Right cardiac atrium (tissue), 5 donors: ENCODE results near the gene ADH4. TPM values are rescaled to one million over a fixed set of nuclear protein-coding genes. Genes with fewer than 3 reads are reported as not detected.
A peak's percentile ranks its signal among the peaks of the same experiment; 100 is the strongest.
"Not testable (repeated sequence)": the region's sequence is repeated elsewhere in the genome, so short reads cannot be mapped to it uniquely, and the experiment has no call there.

ENCODE experiments used
- ATAC-seq, 2 donors: fragments of 200-7000 bp; cut with Tn5 transposase; one replicate each; pipeline versions ENCODE4 v1.8.0 to v1.9.1; 2020; ENCODE audit warnings: moderate library complexity in 2 of 2, mild to moderate bottlenecking in 1 of 2
- DNase-seq, 3 donors: peaks; one replicate each; pipeline ENCODE4 v3.0.0-alpha.2; 2020
- H3K27ac ChIP-seq: one replicate; pipeline ENCODE4 v1.5.1; 2013; ENCODE audit warnings: mild to moderate bottlenecking, low read length, control low read depth, moderate library complexity
- H3K27me3 ChIP-seq: one replicate; pipeline ENCODE4 v1.6.1; 2013; ENCODE audit not compliant: control insufficient read depth, insufficient read depth
- H3K4me1 ChIP-seq: one replicate; pipeline ENCODE4 v1.6.1; 2013; ENCODE audit warnings: low read length; ENCODE audit not compliant: control insufficient read depth, insufficient read depth
- H3K4me3 ChIP-seq: one replicate; pipeline ENCODE4 v1.5.1; 2013; ENCODE audit warnings: low read length, control low read depth
- H3K9me3 ChIP-seq: one replicate; pipeline ENCODE4 v1.6.1; 2013; ENCODE audit warnings: low read length; ENCODE audit not compliant: control insufficient read depth
- WGBS: extraction: QIAGEN DNeasy Blood & Tissue Kit; methylation state at CpG from one replicate; pipeline ENCODE4 v1.1.7; 2013; 5-methylcytosine and 5-hydroxymethylcytosine counted together
- intact Hi-C, 4 donors: fragments of 100-400 bp; cut with DNase I; formaldehyde crosslinking; loops; one replicate each; pipeline versions ENCODE4 v1.11.0 to v1.14.0; 2022 to 2023
- polyA plus RNA-seq: library from polyadenylated mRNA; stranded (reverse); fragments of 200-250 nt; gene quantifications from one replicate; pipeline ENCODE4 v1.2.3, GENCODE V29; 2013
- total RNA-seq, 4 donors: library from RNA; stranded (reverse); fragmentation: NEBNext Ultra II Directional; extraction: Animal tissue kit (Norgen Biotek cat#: 25700); gene quantifications; one replicate each; pipeline ENCODE4 v1.2.1, GENCODE V29; 2021
- donor health status: healthy with polysubstance abuse.
- donor health status: DM: no; HTN: yes; CAD: no.
- donor health status: DM: no; HTN: no; CAD: no.
- donor health status: DM: no; HTN: yes; CAD: no; lungs with severe emphysema.
- donor health status: DM: yes; HTN: yes; CAD: no.

The ADH4 gene
- total and polyA plus RNA-seq, 5 donors, result 0.42 to 0.48 TPM; not detected in 3

- no peak overlapping the region for H3K4me3 ChIP-seq
- no peaks in the 10 kb centered on the region for H3K9me3 ChIP-seq
- 92% methylated on average over 1 of the region's 1 CpG for WGBS
- DNase-seq (no peak), ATAC-seq (no peak)
- no peaks in the 10 kb centered on the region for H3K4me1 ChIP-seq
- H3K27ac ChIP-seq, result no peak overlapping the region
- no peaks in the 10 kb centered on the region for H3K27me3 ChIP-seq
- intact Hi-C loops, result no loop called here
These were observed 43.2 kb downstream of the ADH4 start for GRCh38 chr4:99100876-99101275.

- H3K9me3 ChIP-seq, intact Hi-C loops, ATAC-seq, DNase-seq, H3K4me3 ChIP-seq, H3K4me1 ChIP-seq, H3K27ac ChIP-seq, H3K27me3 ChIP-seq: not testable (repeated sequence)
- WGBS, result 93% methylated on average over 5 of the region's 5 CpGs
These were observed 44.3 kb downstream of the ADH4 start for GRCh38 chr4:99099814-99100213.

GRCh38 chr4:99099311-99099710, 44.8 kb downstream of the ADH4 start:
- ATAC-seq, result no peak
- no peaks in the 10 kb centered on the region for H3K4me1 ChIP-seq
- no peak overlapping the region for H3K27ac ChIP-seq
- WGBS, result 92% methylated on average over 12 of the region's 12 CpGs
- intact Hi-C loops, result no loop called here
- no peak for DNase-seq
- H3K4me3 ChIP-seq, result no peak overlapping the region
- no peaks in the 10 kb centered on the region for H3K27me3 ChIP-seq
- H3K9me3 ChIP-seq, result no peaks in the 10 kb centered on the region

GRCh38 chr4:99091841-99092240, 52.3 kb downstream of the ADH4 start:
- ATAC-seq, H3K9me3 ChIP-seq, H3K4me1 ChIP-seq, DNase-seq, H3K27ac ChIP-seq, H3K4me3 ChIP-seq, H3K27me3 ChIP-seq, intact Hi-C loops: not testable (repeated sequence)
- 88% methylated on average over 2 of the region's 2 CpGs for WGBS

GRCh38 chr4:99091216-99091575, 52.9 kb downstream of the ADH4 start:
- H3K4me3 ChIP-seq, result no peak overlapping the region
- no peak overlapping the region for H3K27ac ChIP-seq
- no peaks in the 10 kb centered on the region for H3K4me1 ChIP-seq
- no peaks in the 10 kb centered on the region for H3K9me3 ChIP-seq
- WGBS, result 53% methylated on average over 2 of the region's 2 CpGs
- ATAC-seq, result no peak
- no peak for DNase-seq
- no peaks in the 10 kb centered on the region for H3K27me3 ChIP-seq
- intact Hi-C loops, result no loop called here

GRCh38 chr4:99090481-99091215, 53.4 kb downstream of the ADH4 start:
- 60% methylated on average over 2 of the region's 2 CpGs for WGBS
- DNase-seq (no peak), ATAC-seq (no peak)
- H3K4me3 ChIP-seq, result no peak overlapping the region
- intact Hi-C loops, result no loop called here
- H3K27ac ChIP-seq, result no peak overlapping the region
- H3K4me1 ChIP-seq, result no peaks in the 10 kb centered on the region
- H3K9me3 ChIP-seq, result no peaks in the 10 kb centered on the region
- no peaks in the 10 kb centered on the region for H3K27me3 ChIP-seq

- Histone ChIP-seq H3K27me3 (no peaks in the 10 kb centered on the region), H3K4me3 (peak within 1 kb of the TSS; percentile 82), H3K9me3 (no peaks in the 10 kb centered on the region), H3K27ac (peak within 1 kb of the TSS; percentile 98), H3K4me1 (no peaks in the 10 kb centered on the region)
- under 1% methylated on average over 53 of the region's 53 CpGs for WGBS
- DNase-seq (peak; percentile 93 to 96 (median 95)), ATAC-seq (peak; percentile 99 to 100)
- intact Hi-C loops, result no loop called here
These were observed 55.4 kb downstream of the ADH4 start, which contains the start of gene ADH5 for GRCh38 chr4:99088481-99089365. TSS of gene ADH5 (minus strand) at chr4:99088788. CDS start at chr4:99088700, 88 bp downstream.

- peak; percentile 80 to 83 for ATAC-seq
- Histone ChIP-seq H3K4me3 (peak overlapping the region; percentile 82), H3K4me1 (no peaks in the 10 kb centered on the region), H3K9me3 (no peaks in the 10 kb centered on the region), H3K27me3 (no peaks in the 10 kb centered on the region), H3K27ac (peak overlapping the region; percentile 70)
- intact Hi-C loops, result no loop called here
- peak; percentile 68 to 84 (median 79) for DNase-seq
- 4% methylated on average over 15 of the region's 15 CpGs for WGBS
These were observed 56.1 kb downstream of the ADH4 start for GRCh38 chr4:99088023-99088449.

- H3K4me1 ChIP-seq, result no peaks in the 10 kb centered on the region
- DNase-seq (no peak), ATAC-seq (no peak)
- no peaks in the 10 kb centered on the region for H3K27me3 ChIP-seq
- no peak overlapping the region for H3K27ac ChIP-seq
- WGBS, result 86% methylated on average over 2 of the region's 2 CpGs
- H3K4me3 ChIP-seq, result no peak overlapping the region
- intact Hi-C loops, result no loop called here
- H3K9me3 ChIP-seq, result no peaks in the 10 kb centered on the region
These were observed 59.5 kb downstream of the ADH4 start for GRCh38 chr4:99084595-99084994.

- Histone ChIP-seq H3K27me3 (no peaks in the 10 kb centered on the region), H3K4me1 (no peaks in the 10 kb centered on the region), H3K27ac (no peak overlapping the region), H3K9me3 (no peaks in the 10 kb centered on the region), H3K4me3 (no peak overlapping the region)
- DNase-seq (no peak), ATAC-seq (no peak)
- WGBS, result 94% methylated on average over 5 of the region's 5 CpGs
- intact Hi-C loops, result no loop called here
These were observed 61.9 kb downstream of the ADH4 start for GRCh38 chr4:99082192-99082591.

GRCh38 chr4:99080869-99081268, 63.2 kb downstream of the ADH4 start:
- DNase-seq, intact Hi-C loops, H3K27me3 ChIP-seq, H3K27ac ChIP-seq, H3K4me3 ChIP-seq, H3K4me1 ChIP-seq, H3K9me3 ChIP-seq, ATAC-seq: not testable (repeated sequence)
- 79% methylated on average over 6 of the region's 6 CpGs for WGBS
